NB4 (cell line): ENCODE results near the gene ITLN1.

Experiments used
- MYC ChIP-seq: IDR thresholded peaks from 2 replicates; pipeline ENCODE4 v1.6.1; 2011; ENCODE audit warnings: low read depth, low read length
- POLR2A ChIP-seq: IDR thresholded peaks from 2 replicates; pipeline ENCODE4 v1.6.1; 2011; ENCODE audit warnings: mild to moderate bottlenecking; ENCODE audit not compliant: insufficient read length; ENCODE audit errors: extremely low read depth
- TF ChIP-seq, protein P1 (sequence below): IDR thresholded peaks from one replicate; pipeline ENCODE4 v1.5.1; 2012; ENCODE audit warnings: low read depth, low read length
- TF ChIP-seq, protein P2 (sequence below): IDR thresholded peaks from 2 replicates; pipeline ENCODE4 v1.6.1; 2011; ENCODE audit warnings: low read depth, low read length

DNA sequence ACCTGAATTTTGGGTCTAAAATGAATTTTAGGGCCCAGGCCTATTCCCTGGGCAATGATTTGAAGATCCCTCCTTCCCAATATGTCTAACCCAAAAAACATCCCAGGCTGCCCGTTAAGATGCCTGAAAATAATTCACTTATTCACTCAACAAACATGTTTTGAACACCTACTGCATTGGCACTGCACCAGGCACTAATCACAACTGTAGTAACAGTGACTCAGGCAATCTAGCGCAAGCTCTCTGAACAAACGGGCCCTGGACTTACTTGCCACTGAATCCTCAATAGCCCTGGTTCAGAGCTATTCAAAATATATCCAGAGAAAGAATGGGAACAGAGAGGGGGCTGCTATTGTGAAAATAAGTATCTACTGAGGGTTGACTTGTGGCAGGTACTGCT, 26.5 kb downstream of the ITLN1 start:
- TF ChIP-seq, protein P1, sequence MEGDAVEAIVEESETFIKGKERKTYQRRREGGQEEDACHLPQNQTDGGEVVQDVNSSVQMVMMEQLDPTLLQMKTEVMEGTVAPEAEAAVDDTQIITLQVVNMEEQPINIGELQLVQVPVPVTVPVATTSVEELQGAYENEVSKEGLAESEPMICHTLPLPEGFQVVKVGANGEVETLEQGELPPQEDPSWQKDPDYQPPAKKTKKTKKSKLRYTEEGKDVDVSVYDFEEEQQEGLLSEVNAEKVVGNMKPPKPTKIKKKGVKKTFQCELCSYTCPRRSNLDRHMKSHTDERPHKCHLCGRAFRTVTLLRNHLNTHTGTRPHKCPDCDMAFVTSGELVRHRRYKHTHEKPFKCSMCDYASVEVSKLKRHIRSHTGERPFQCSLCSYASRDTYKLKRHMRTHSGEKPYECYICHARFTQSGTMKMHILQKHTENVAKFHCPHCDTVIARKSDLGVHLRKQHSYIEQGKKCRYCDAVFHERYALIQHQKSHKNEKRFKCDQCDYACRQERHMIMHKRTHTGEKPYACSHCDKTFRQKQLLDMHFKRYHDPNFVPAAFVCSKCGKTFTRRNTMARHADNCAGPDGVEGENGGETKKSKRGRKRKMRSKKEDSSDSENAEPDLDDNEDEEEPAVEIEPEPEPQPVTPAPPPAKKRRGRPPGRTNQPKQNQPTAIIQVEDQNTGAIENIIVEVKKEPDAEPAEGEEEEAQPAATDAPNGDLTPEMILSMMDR = no peak
- TF ChIP-seq POLR2A (no peak), MYC (no peak)
- TF ChIP-seq, protein P2, sequence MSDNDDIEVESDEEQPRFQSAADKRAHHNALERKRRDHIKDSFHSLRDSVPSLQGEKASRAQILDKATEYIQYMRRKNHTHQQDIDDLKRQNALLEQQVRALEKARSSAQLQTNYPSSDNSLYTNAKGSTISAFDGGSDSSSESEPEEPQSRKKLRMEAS = no peak
